Astrocyte (in vitro differentiated cells and primary cell): Measurements from ENCODE around the gene CALB2. TPM values are rescaled to one million over a fixed set of nuclear protein-coding genes. Genes with fewer than 3 reads are reported as not detected.

Experiments used
- DNase-seq: peaks from one replicate; pipeline ENCODE4 v3.0.0-alpha.2; 2010; ENCODE audit warnings: low read depth
- FAIRE-seq: peaks from 2 replicates; lab custom pipeline; 2011; peaks lifted over from hg19 to GRCh38; lab: Jason Lieb, UNC
- H2AFZ ChIP-seq: 2 replicates; pipeline ENCODE4 v1.6.0; 2012; ENCODE audit warnings: low read depth, low read length, inconsistent platforms
- H3K27ac ChIP-seq: 2 replicates; pipeline ENCODE4 v1.5.1; 2011; ENCODE audit warnings: low read depth, low read length, inconsistent platforms
- H3K27me3 ChIP-seq: 2 replicates; pipeline ENCODE4 v1.6.0; 2011; ENCODE audit warnings: low read length, inconsistent platforms; ENCODE audit not compliant: insufficient read depth
- H3K36me3 ChIP-seq: 2 replicates; pipeline ENCODE4 v1.5.1; 2011; ENCODE audit warnings: low read length, inconsistent platforms; ENCODE audit not compliant: insufficient read depth
- H3K4me1 ChIP-seq: 2 replicates; pipeline ENCODE4 v1.5.1; 2011; ENCODE audit warnings: low read length, inconsistent platforms; ENCODE audit not compliant: insufficient read depth
- H3K4me2 ChIP-seq: 2 replicates; pipeline ENCODE4 v1.6.0; 2012; ENCODE audit warnings: low read length, inconsistent platforms
- H3K4me3 ChIP-seq: 2 replicates; pipeline ENCODE4 v1.5.1; 2011; ENCODE audit warnings: low read depth, mild to moderate bottlenecking, low read length, inconsistent platforms; ENCODE audit not compliant: insufficient read depth
- H3K79me2 ChIP-seq: 2 replicates; pipeline ENCODE4 v1.6.0; 2012; ENCODE audit warnings: mild to moderate bottlenecking, low read length, inconsistent platforms; ENCODE audit not compliant: insufficient read depth
- H3K9ac ChIP-seq: 2 replicates; pipeline ENCODE4 v1.6.0; 2012; ENCODE audit warnings: mild to moderate bottlenecking, low read length, inconsistent platforms
- H3K9me3 ChIP-seq: 2 replicates; pipeline ENCODE4 v1.5.1; 2012; ENCODE audit warnings: low read depth, mild to moderate bottlenecking, low read length, inconsistent platforms; ENCODE audit not compliant: insufficient read depth
- H4K20me1 ChIP-seq: 2 replicates; pipeline ENCODE4 v1.6.0; 2012; ENCODE audit warnings: low read length, inconsistent platforms; ENCODE audit not compliant: insufficient read depth
- H3K27ac Mint-ChIP-seq: one replicate; pipeline ENCODE4 v1.8.0; 2021; ENCODE audit warnings: mild to moderate bottlenecking, mixed read lengths; ENCODE audit not compliant: unreplicated experiment
- H3K27me3 Mint-ChIP-seq: one replicate; pipeline ENCODE4 v1.8.0; 2021; ENCODE audit warnings: low read depth, mixed read lengths; ENCODE audit not compliant: unreplicated experiment
- H3K36me3 Mint-ChIP-seq: one replicate; pipeline ENCODE4 v1.8.0; 2021; ENCODE audit warnings: low read depth, mixed read lengths; ENCODE audit not compliant: unreplicated experiment
- H3K4me1 Mint-ChIP-seq: one replicate; pipeline ENCODE4 v1.8.0; 2021; ENCODE audit warnings: low read depth, mixed read lengths; ENCODE audit not compliant: unreplicated experiment
- H3K4me3 Mint-ChIP-seq: one replicate; pipeline ENCODE4 v1.8.0; 2021; ENCODE audit warnings: mild to moderate bottlenecking, moderate library complexity, mixed read lengths; ENCODE audit not compliant: unreplicated experiment
- H3K9me3 Mint-ChIP-seq: one replicate; pipeline ENCODE4 v1.8.0; 2021; ENCODE audit warnings: mild to moderate bottlenecking, mixed read lengths; ENCODE audit not compliant: unreplicated experiment
- CTCF ChIP-seq: IDR thresholded peaks from 2 replicates; pipeline ENCODE4 v1.5.1; 2011; ENCODE audit warnings: low read depth, mild to moderate bottlenecking, inconsistent platforms, low read length, moderate library complexity; ENCODE audit not compliant: insufficient read depth
- EZH2 ChIP-seq: IDR thresholded peaks from 2 replicates; pipeline ENCODE4 v1.6.1; 2012; ENCODE audit warnings: mild to moderate bottlenecking, low read length, inconsistent platforms; ENCODE audit not compliant: insufficient read depth
- total RNA-seq: library from RNA; stranded (reverse); gene quantifications from 2 replicates; pipeline ENCODE4 v1.2.1, GENCODE V29; 2021

Gene CALB2
- total RNA-seq, 1 donor from 2014 or later: 4.2 TPM

DNA sequence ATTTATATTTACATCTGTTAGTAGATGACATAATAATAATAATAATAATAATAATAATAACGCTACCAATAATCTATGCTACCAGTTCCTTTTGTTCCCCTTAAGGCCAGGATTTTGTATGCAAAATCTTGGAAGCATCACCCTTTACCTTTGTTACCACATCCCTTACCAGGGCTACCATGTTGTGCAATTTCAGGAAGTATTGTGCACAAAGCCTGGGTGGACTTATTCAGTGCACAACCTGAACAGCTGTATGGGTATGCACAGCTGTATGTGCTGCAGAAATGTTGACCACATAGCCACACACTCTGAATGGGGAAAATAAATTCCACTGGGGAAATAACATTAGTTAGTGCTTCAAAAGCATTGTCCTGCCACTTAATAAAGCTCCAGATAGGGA is 19.9 kb upstream of the CALB2 start:
- no peak overlapping the region for H2AFZ ChIP-seq
- Mint-ChIP-seq H3K9me3 (no peaks in the 10 kb centered on the region), H3K4me3 (no peak overlapping the region), H3K27me3 (peaks cover 12% of the 10 kb centered on the region), H3K4me1 (no peaks in the 10 kb centered on the region), H3K27ac (no peak overlapping the region), H3K36me3 (peaks cover 1% of the 10 kb centered on the region)
- no peak for DNase-seq
- no peaks in the 10 kb centered on the region for H3K27me3 ChIP-seq
- H3K4me3 ChIP-seq: no peak overlapping the region
- no peaks in the 10 kb centered on the region for H4K20me1 ChIP-seq
- H3K9me3 ChIP-seq: no peaks in the 10 kb centered on the region
- no peak overlapping the region for H3K27ac ChIP-seq
- no peaks in the 10 kb centered on the region for H3K36me3 ChIP-seq
- H3K9ac ChIP-seq: no peak overlapping the region
- no peak overlapping the region for H3K4me2 ChIP-seq
- no peak for FAIRE-seq
- TF ChIP-seq CTCF (no peak), EZH2 (no peak)
- H3K79me2 ChIP-seq: no peaks in the 10 kb centered on the region
- H3K4me1 ChIP-seq: no peaks in the 10 kb centered on the region

- H3K27ac Mint-ChIP-seq: no peak overlapping the region
- H3K9me3 Mint-ChIP-seq: no peaks in the 10 kb centered on the region
- no peaks in the 10 kb centered on the region for H3K4me1 ChIP-seq
- FAIRE-seq: no peak
- H3K9ac ChIP-seq: no peak overlapping the region
- no peaks in the 10 kb centered on the region for H3K79me2 ChIP-seq
- no peak overlapping the region for H3K27ac ChIP-seq
- no peaks in the 10 kb centered on the region for H3K4me1 Mint-ChIP-seq
- H3K36me3 ChIP-seq: no peaks in the 10 kb centered on the region
- no peaks in the 10 kb centered on the region for H3K9me3 ChIP-seq
- DNase-seq: no peak
- no peaks in the 10 kb centered on the region for H4K20me1 ChIP-seq
- no peak overlapping the region for H3K4me2 ChIP-seq
- no peak overlapping the region for H3K4me3 ChIP-seq
- H3K27me3 Mint-ChIP-seq: peaks cover 15% of the 10 kb centered on the region
- H3K4me3 Mint-ChIP-seq: no peak overlapping the region
- no peak overlapping the region for H2AFZ ChIP-seq
- no peaks in the 10 kb centered on the region for H3K27me3 ChIP-seq
- TF ChIP-seq EZH2 (no peak), CTCF (no peak)
- H3K36me3 Mint-ChIP-seq: peaks cover 1% of the 10 kb centered on the region
These were observed 19.0 kb upstream of the CALB2 start for GRCh38 chr16:71339236-71340171.

DNA sequence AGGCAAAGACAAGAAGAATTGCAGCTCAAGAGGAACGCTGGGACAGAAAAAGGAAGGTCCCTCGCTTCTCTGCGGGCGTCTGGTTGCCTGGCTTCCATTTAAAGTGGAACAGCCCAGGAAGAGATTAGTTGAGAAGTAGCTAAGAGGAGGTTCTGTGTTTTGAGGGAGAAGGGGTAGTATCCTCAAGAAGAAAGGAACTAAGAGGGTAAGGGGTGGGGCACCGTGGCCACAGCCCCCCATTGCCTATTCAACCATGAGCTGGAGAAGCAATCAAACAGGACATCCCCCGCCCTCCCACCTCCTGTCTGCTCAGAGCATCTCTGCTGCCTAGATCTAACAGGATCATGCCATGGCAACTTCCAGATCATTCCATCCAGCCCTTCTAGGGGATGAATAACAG is 18.1 kb upstream of the CALB2 start:
- Mint-ChIP-seq H3K36me3 (peaks cover 1% of the 10 kb centered on the region), H3K4me1 (no peaks in the 10 kb centered on the region), H3K4me3 (no peak overlapping the region), H3K27ac (no peak overlapping the region), H3K9me3 (no peaks in the 10 kb centered on the region), H3K27me3 (peaks cover 20% of the 10 kb centered on the region)
- Histone ChIP-seq H3K9ac (no peak overlapping the region), H3K9me3 (no peaks in the 10 kb centered on the region), H3K4me2 (no peak overlapping the region), H2AFZ (no peak overlapping the region), H3K27ac (no peak overlapping the region), H3K4me3 (no peak overlapping the region), H3K4me1 (no peaks in the 10 kb centered on the region), H4K20me1 (no peaks in the 10 kb centered on the region), H3K36me3 (no peaks in the 10 kb centered on the region), H3K27me3 (no peaks in the 10 kb centered on the region), H3K79me2 (no peaks in the 10 kb centered on the region)
- FAIRE-seq (no peak), DNase-seq (no peak)
- TF ChIP-seq EZH2 (no peak), CTCF (no peak)
